Activated B cell treated with CpG ODN at 0.5 μM for 24 hours (primary cell): ENCODE data around the gene DNASE1. TPM values are rescaled to one million over a fixed set of nuclear protein-coding genes. Genes with fewer than 3 reads are reported as not detected.

ENCODE experiments used
- ATAC-seq: fragments of 200-7000 bp; cut with Tn5 transposase; one replicate; pipeline ENCODE4 v1.10.0; 2021; ENCODE audit warnings: low read depth, mild to moderate bottlenecking, moderate library complexity
- CTCF ChIA-PET: fragments of 350-600 bp; sonication (Branson Sonifier 250); formaldehyde crosslinking; loops from one replicate; lab custom pipeline; 2021; ENCODE audit warnings: antibody characterized with exemption; lab: Charles Lee
- POLR2A ChIA-PET: fragments of 350-600 bp; sonication (Branson Sonifier 250); formaldehyde crosslinking; loops from one replicate; lab custom pipeline; 2021; ENCODE audit warnings: antibody characterized with exemption; lab: Charles Lee
- DNase-seq: peaks from one replicate; pipeline ENCODE4 v3.0.0; 2022
- H3K27ac Mint-ChIP-seq: one replicate; pipeline ENCODE4 v1.8.0; 2020; ENCODE audit warnings: mixed read lengths
- H3K27me3 Mint-ChIP-seq: one replicate; pipeline ENCODE4 v1.8.0; 2021; ENCODE audit warnings: mixed read lengths
- H3K36me3 Mint-ChIP-seq: one replicate; pipeline ENCODE4 v1.8.0; 2021; ENCODE audit warnings: low read depth, mixed read lengths
- H3K4me1 Mint-ChIP-seq: one replicate; pipeline ENCODE4 v1.8.0; 2021; ENCODE audit warnings: mixed read lengths
- H3K4me3 Mint-ChIP-seq: one replicate; pipeline ENCODE4 v1.8.0; 2020; ENCODE audit warnings: mild to moderate bottlenecking, mixed read lengths
- H3K9me3 Mint-ChIP-seq: one replicate; pipeline ENCODE4 v1.8.0; 2020; ENCODE audit warnings: mixed read lengths
- intact Hi-C: fragments of 100-400 bp; cut with micrococcal nuclease; formaldehyde crosslinking; loops from one replicate; pipeline ENCODE4 v1.15.1; 2024
- total RNA-seq: library from RNA; stranded (reverse); gene quantifications from 2 replicates; pipeline ENCODE4 v1.2.3, GENCODE V29; 2022
- TF ChIP-seq, protein P1 (sequence below): fragments of 200-600 bp; IDR thresholded peaks from one replicate; pipeline ENCODE4 v1.8.0; 2022; ENCODE audit warnings: antibody characterized with exemption, mild to moderate bottlenecking

Gene DNASE1
- total RNA-seq, 1 donor from 2014 or later: 28.5 TPM

- Mint-ChIP-seq H3K27ac (no peak overlapping the region), H3K36me3 (peaks cover 58% of the 10 kb centered on the region), H3K9me3 (no peaks in the 10 kb centered on the region), H3K4me1 (no peaks in the 10 kb centered on the region), H3K4me3 (no peak overlapping the region), H3K27me3 (no peaks in the 10 kb centered on the region)
- POLR2A ChIA-PET: no interaction called here
- TF ChIP-seq, protein P1, sequence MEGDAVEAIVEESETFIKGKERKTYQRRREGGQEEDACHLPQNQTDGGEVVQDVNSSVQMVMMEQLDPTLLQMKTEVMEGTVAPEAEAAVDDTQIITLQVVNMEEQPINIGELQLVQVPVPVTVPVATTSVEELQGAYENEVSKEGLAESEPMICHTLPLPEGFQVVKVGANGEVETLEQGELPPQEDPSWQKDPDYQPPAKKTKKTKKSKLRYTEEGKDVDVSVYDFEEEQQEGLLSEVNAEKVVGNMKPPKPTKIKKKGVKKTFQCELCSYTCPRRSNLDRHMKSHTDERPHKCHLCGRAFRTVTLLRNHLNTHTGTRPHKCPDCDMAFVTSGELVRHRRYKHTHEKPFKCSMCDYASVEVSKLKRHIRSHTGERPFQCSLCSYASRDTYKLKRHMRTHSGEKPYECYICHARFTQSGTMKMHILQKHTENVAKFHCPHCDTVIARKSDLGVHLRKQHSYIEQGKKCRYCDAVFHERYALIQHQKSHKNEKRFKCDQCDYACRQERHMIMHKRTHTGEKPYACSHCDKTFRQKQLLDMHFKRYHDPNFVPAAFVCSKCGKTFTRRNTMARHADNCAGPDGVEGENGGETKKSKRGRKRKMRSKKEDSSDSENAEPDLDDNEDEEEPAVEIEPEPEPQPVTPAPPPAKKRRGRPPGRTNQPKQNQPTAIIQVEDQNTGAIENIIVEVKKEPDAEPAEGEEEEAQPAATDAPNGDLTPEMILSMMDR: no peak
- CTCF ChIA-PET: interaction anchor here (1.2 kb wide), 1 partner anchor 258 kb away, joined by 3 read pairs; no protein-coding TSS in a partner anchor
- intact Hi-C loops: no loop called here
- ATAC-seq (no peak), DNase-seq (no peak)
Observed at GRCh38 chr16:3681206-3681605, 26.7 kb downstream of the DNASE1 start.

GRCh38 chr16:3687021-3687420, 32.5 kb downstream of the DNASE1 start:
- DNase-seq: no peak
- no peak overlapping the region for H3K4me3 Mint-ChIP-seq
- no peaks in the 10 kb centered on the region for H3K27me3 Mint-ChIP-seq
- no peaks in the 10 kb centered on the region for H3K9me3 Mint-ChIP-seq
- POLR2A ChIA-PET: interaction anchor here (0.6 kb wide), 1 partner anchor 1177 kb away, joined by 4 read pairs; no protein-coding TSS in a partner anchor
- H3K36me3 Mint-ChIP-seq: peaks cover 49% of the 10 kb centered on the region
- no peak for ATAC-seq
- peaks cover 7% of the 10 kb centered on the region for H3K4me1 Mint-ChIP-seq
- TF ChIP-seq, protein P1: no peak
- CTCF ChIA-PET: no interaction called here
- no peak overlapping the region for H3K27ac Mint-ChIP-seq
- intact Hi-C loops: no loop called here

DNA sequence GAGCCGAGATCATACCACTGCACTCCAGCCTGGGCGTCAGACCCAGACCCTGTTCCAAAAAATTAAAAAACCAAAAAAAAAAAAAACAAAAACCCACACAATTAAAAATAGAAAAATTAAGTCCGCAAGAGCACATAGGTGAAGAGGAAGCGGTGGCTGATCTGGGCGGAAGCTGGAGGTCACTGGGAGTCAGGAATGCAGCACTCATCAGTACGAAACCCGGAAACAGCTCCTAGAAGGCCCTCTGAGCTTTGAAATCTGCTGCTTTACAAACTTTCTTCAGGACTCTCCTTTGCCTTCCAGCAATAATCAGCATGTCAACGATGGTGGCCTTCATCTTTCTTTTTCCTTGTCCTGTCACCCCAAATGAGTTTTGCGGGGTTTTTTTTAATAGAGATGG, 33.3 kb downstream of the DNASE1 start:
- ATAC-seq (no peak), DNase-seq (no peak)
- TF ChIP-seq, protein P1: no peak
- no peak overlapping the region for H3K4me3 Mint-ChIP-seq
- H3K9me3 Mint-ChIP-seq: no peaks in the 10 kb centered on the region
- CTCF ChIA-PET: no interaction called here
- intact Hi-C loops: no loop called here
- peaks cover 7% of the 10 kb centered on the region for H3K4me1 Mint-ChIP-seq
- POLR2A ChIA-PET: no interaction called here
- H3K27ac Mint-ChIP-seq: no peak overlapping the region
- H3K36me3 Mint-ChIP-seq: peaks cover 47% of the 10 kb centered on the region
- no peaks in the 10 kb centered on the region for H3K27me3 Mint-ChIP-seq

DNA sequence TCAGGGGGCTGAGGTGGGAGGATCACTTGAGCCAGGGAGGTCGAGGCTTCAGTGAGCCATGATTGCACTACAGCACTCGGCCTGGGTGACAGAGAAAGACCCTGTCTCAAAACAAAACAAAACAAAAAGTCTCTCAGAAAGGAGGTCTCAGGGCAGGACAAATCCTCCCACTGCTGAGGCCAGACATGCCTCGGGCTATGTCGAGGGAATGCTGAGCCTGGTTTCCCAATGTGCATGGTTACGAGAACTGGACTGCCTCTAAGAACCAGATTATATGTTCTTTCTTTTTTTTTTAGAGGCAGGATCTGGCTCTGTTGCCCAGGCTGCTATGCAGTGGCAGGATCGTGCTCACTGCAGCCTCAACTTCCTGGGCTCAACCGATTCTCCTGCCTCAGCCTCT, 35.2 kb downstream of the DNASE1 start:
- no peak overlapping the region for H3K4me3 Mint-ChIP-seq
- no peaks in the 10 kb centered on the region for H3K9me3 Mint-ChIP-seq
- intact Hi-C loops: loop anchor here (1.0 kb wide), 4 partner anchors 28 to 565 kb away; partner anchors contain the start of genes CREBBP and TRAP1
- peaks cover 7% of the 10 kb centered on the region for H3K4me1 Mint-ChIP-seq
- TF ChIP-seq, protein P1: no peak
- peaks cover 44% of the 10 kb centered on the region for H3K36me3 Mint-ChIP-seq
- no peak overlapping the region for H3K27ac Mint-ChIP-seq
- ATAC-seq (no peak), DNase-seq (no peak)
- ChIA-PET POLR2A (no interaction called here), CTCF (interaction anchor here (2.3 kb wide), 1 partner anchor 189 kb away, joined by 7 read pairs; no protein-coding TSS in a partner anchor)
- H3K27me3 Mint-ChIP-seq: no peaks in the 10 kb centered on the region

DNA sequence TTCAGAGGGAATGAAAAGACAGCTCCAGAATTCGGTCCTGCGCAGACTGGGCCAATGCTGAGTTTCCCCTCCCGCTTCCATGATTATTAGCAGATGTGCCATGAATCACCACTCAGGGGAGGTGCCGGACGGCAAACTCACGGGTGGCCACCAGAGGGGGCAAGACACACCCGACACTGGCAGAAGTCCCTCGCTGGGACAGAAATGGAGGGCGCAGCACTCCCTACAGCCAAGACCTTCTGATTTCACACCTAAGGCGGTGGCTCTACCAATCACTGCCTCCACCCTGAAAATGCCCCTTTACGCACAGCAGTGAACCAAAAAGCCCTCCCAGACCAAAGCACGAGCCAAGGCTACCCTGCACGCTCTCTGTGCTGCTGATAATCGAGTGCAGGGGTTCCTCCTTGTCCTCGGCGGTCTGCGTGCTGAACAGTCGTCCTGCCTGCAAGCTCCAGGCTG, 36.0 kb downstream of the DNASE1 start:
- H3K4me3 Mint-ChIP-seq: no peak overlapping the region
- POLR2A ChIA-PET: interaction anchor here (1.1 kb wide), 1 partner anchor 186 kb away, joined by 3 read pairs; no protein-coding TSS in a partner anchor
- H3K9me3 Mint-ChIP-seq: no peaks in the 10 kb centered on the region
- H3K27me3 Mint-ChIP-seq: no peaks in the 10 kb centered on the region
- intact Hi-C loops: loop anchor here (1.0 kb wide), 4 partner anchors 27 to 564 kb away; partner anchors contain the start of genes CREBBP and TRAP1
- H3K27ac Mint-ChIP-seq: no peak overlapping the region
- peaks cover 8% of the 10 kb centered on the region for H3K4me1 Mint-ChIP-seq
- TF ChIP-seq, protein P1: peak; percentile 50
- peak; percentile 74 for DNase-seq
- CTCF ChIA-PET: interaction anchor here (2.3 kb wide), 1 partner anchor 188 kb away, joined by 7 read pairs; no protein-coding TSS in a partner anchor
- peak; percentile 100 for ATAC-seq
- peaks cover 40% of the 10 kb centered on the region for H3K36me3 Mint-ChIP-seq
